Lung (tissue), 12 donors: ENCODE results near the gene MYO3B. TPM values are rescaled to one million over a fixed set of nuclear protein-coding genes. Genes with fewer than 3 reads are reported as not detected.

ENCODE experiments used
- ATAC-seq: fragments of 200-7000 bp; cut with Tn5 transposase; one replicate; pipeline ENCODE4 v1.9.1; 2020; ENCODE audit warnings: moderate number of reproducible peaks; ENCODE audit not compliant: insufficient read depth, low FRiP score
- DNase-seq, 3 donors: peaks; one replicate each; pipeline ENCODE4 v3.0.0-alpha.2; 2013 to 2017
- H3K27ac ChIP-seq, 2 donors: one replicate each; pipeline ENCODE4 v1.5.1; 2013; ENCODE audit warnings: mild to moderate bottlenecking in 2 of 2, moderate library complexity in 2 of 2, control low read depth in 1 of 2, inconsistent platforms in 1 of 2, low read depth in 1 of 2, low read length in 1 of 2
- H3K27me3 ChIP-seq, 3 donors: one replicate each; pipeline ENCODE4 v1.5.1; 2013; ENCODE audit warnings: low read length in 2 of 3; ENCODE audit not compliant: control insufficient read depth in 3 of 3, insufficient read depth in 3 of 3
- H3K36me3 ChIP-seq, 4 donors: one replicate each; pipeline ENCODE4 v1.5.1; 2013; ENCODE audit warnings: low read length in 4 of 4, mild to moderate bottlenecking in 1 of 4, moderate library complexity in 1 of 4; ENCODE audit not compliant: control insufficient read depth in 4 of 4, insufficient read depth in 4 of 4
- H3K4me1 ChIP-seq, 5 donors: one replicate each; pipeline ENCODE4 v1.5.1; 2013; ENCODE audit warnings: low read length in 5 of 5, mild to moderate bottlenecking in 2 of 5, moderate library complexity in 1 of 5; ENCODE audit not compliant: control insufficient read depth in 5 of 5, insufficient read depth in 5 of 5
- H3K4me3 ChIP-seq: one replicate; pipeline ENCODE4 v1.5.1; 2013; ENCODE audit warnings: mild to moderate bottlenecking, control low read depth, moderate library complexity
- H3K9ac ChIP-seq, 2 donors: one replicate each; pipeline ENCODE4 v1.5.1; 2013; ENCODE audit warnings: low read length in 2 of 2, control low read depth in 1 of 2; ENCODE audit not compliant: insufficient read depth in 1 of 2
- H3K9me3 ChIP-seq, 4 donors: one replicate each; pipeline ENCODE4 v1.5.1; 2013; ENCODE audit warnings: low read length in 3 of 4, mild to moderate bottlenecking in 1 of 4, moderate library complexity in 1 of 4; ENCODE audit not compliant: control insufficient read depth in 4 of 4, insufficient read depth in 3 of 4
- WGBS, 2 donors: extraction: QIAGEN DNeasy Blood & Tissue Kit; methylation state at CpG; one replicate each; pipeline ENCODE4 v1.1.7; 2013; 5-methylcytosine and 5-hydroxymethylcytosine counted together
- polyA plus RNA-seq, 2 donors: library from polyadenylated mRNA; stranded (reverse); fragments of 200-250 nt; gene quantifications; one replicate each; pipeline ENCODE4 v1.2.1, GENCODE V29; 2013
- total RNA-seq, 2 donors: library from RNA; depleted of rRNA in 1 of 2; stranded (reverse); fragments of >200 nt in 1 of 2; gene quantifications; one replicate each; pipeline ENCODE4 v1.2.1, GENCODE V29; 2014 to 2021
- TF ChIP-seq, protein P1 (sequence below): IDR thresholded peaks from 2 replicates; pipeline ENCODE4 v1.5.1; 2012; ENCODE audit warnings: mild to moderate bottlenecking; ENCODE audit errors: control extremely low read depth, extremely low read depth
- donor health status: control.
- donor health status: control.
- donor health status: Bipolar disorder and iron deficiency.
- donor health status: healthy.
- donor health status: DM: yes; HTN: yes; CAD: no.

Gene MYO3B
- total and polyA plus RNA-seq, 4 donors: 0.03 to 0.82 (median 0.05) TPM; not detected in 1

GRCh38 chr2:170228429-170228828, 50.5 kb downstream of the MYO3B start:
- WGBS, 2 donors: 83 to 89% methylated on average over 3 of the region's 3 CpGs
- no peaks in the 10 kb centered on the region for H3K36me3 ChIP-seq
- no peak for DNase-seq
- H3K9ac ChIP-seq: no peak overlapping the region
- H3K4me1 ChIP-seq: peaks cover 0 to 9% (median 0%) of the 10 kb centered on the region in 5 donors
- no peaks in the 10 kb centered on the region for H3K9me3 ChIP-seq
- ATAC-seq: no peak
- TF ChIP-seq, protein P1, sequence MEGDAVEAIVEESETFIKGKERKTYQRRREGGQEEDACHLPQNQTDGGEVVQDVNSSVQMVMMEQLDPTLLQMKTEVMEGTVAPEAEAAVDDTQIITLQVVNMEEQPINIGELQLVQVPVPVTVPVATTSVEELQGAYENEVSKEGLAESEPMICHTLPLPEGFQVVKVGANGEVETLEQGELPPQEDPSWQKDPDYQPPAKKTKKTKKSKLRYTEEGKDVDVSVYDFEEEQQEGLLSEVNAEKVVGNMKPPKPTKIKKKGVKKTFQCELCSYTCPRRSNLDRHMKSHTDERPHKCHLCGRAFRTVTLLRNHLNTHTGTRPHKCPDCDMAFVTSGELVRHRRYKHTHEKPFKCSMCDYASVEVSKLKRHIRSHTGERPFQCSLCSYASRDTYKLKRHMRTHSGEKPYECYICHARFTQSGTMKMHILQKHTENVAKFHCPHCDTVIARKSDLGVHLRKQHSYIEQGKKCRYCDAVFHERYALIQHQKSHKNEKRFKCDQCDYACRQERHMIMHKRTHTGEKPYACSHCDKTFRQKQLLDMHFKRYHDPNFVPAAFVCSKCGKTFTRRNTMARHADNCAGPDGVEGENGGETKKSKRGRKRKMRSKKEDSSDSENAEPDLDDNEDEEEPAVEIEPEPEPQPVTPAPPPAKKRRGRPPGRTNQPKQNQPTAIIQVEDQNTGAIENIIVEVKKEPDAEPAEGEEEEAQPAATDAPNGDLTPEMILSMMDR: no peak
- H3K27me3 ChIP-seq: no peaks in the 10 kb centered on the region
- H3K27ac ChIP-seq: no peak overlapping the region
- H3K4me3 ChIP-seq: no peak overlapping the region

- no peak overlapping the region for H3K9ac ChIP-seq
- no peak overlapping the region for H3K4me3 ChIP-seq
- TF ChIP-seq, protein P1: no peak
- ATAC-seq: no peak
- no peaks in the 10 kb centered on the region for H3K27me3 ChIP-seq
- DNase-seq: no peak
- peaks cover 0 to 9% (median 0%) of the 10 kb centered on the region in 5 donors for H3K4me1 ChIP-seq
- no peak overlapping the region for H3K27ac ChIP-seq
- H3K36me3 ChIP-seq: no peaks in the 10 kb centered on the region
- H3K9me3 ChIP-seq: no peaks in the 10 kb centered on the region
Observed at GRCh38 chr2:170229125-170229524, 51.2 kb downstream of the MYO3B start.

DNA sequence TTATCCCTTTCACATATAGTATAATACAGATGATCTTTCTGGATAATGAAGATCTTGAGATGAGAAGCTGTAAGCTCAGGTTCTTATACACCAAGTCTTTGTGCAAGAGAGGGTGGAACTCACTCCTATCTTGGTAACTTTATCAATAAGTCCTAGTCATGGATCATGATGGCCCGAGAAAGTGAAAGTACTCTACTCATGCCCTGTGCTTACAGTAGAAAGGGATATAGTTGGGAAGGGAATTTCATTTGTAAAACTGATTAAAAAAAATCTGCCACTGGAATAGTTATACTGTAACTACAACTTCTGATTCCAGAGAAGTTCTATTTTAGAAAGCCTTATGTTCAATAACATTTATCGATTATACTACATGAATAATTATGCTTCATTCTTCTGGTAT, 51.8 kb downstream of the MYO3B start:
- H3K4me1 ChIP-seq: peaks cover 0 to 3% (median 0%) of the 10 kb centered on the region in 5 donors
- H3K9me3 ChIP-seq: no peaks in the 10 kb centered on the region
- no peak overlapping the region for H3K27ac ChIP-seq
- WGBS, 2 donors: 76 to 95% methylated on average over 2 of the region's 2 CpGs
- DNase-seq (no peak), ATAC-seq (no peak)
- H3K9ac ChIP-seq: no peak overlapping the region
- no peak overlapping the region for H3K4me3 ChIP-seq
- TF ChIP-seq, protein P1: no peak
- no peaks in the 10 kb centered on the region for H3K27me3 ChIP-seq
- no peaks in the 10 kb centered on the region for H3K36me3 ChIP-seq
